WTC11 (cell line): Measurements from ENCODE around the gene MOCS1.

Source experiments
- ATF1 ChIP-seq: sonication (generic); formaldehyde crosslinking; IDR thresholded peaks from 2 replicates; pipeline ENCODE4 v1.8.1; 2023; ENCODE audit warnings: mild to moderate bottlenecking, moderate library complexity, missing genetic modification reagents
- CREB1 ChIP-seq: sonication (generic); formaldehyde crosslinking; IDR thresholded peaks from 2 replicates; pipeline ENCODE4 v1.8.0; 2023; ENCODE audit warnings: mild to moderate bottlenecking, missing genetic modification reagents
- EMX1 ChIP-seq: fragments of 250-450 bp; sonication (Bioruptor Pico); IDR thresholded peaks from 2 replicates; pipeline ENCODE4 v1.8.0; 2021; ENCODE audit warnings: mild to moderate bottlenecking
- MXD4 ChIP-seq: fragments of 250-450 bp; sonication (Bioruptor Pico); IDR thresholded peaks from 2 replicates; pipeline ENCODE4 v1.8.0; 2021; ENCODE audit warnings: mild to moderate bottlenecking, moderate library complexity, borderline replicate concordance
- TCF7 ChIP-seq: sonication (generic); formaldehyde crosslinking; IDR thresholded peaks from 2 replicates; pipeline ENCODE4 v1.8.0; 2022; ENCODE audit warnings: mild to moderate bottlenecking, low read depth, missing genetic modification reagents, moderate library complexity
- TEAD1 ChIP-seq: sonication (generic); formaldehyde crosslinking; IDR thresholded peaks from 2 replicates; pipeline ENCODE4 v1.8.0; 2022; ENCODE audit warnings: mild to moderate bottlenecking, missing genetic modification reagents
- ZNF138 ChIP-seq: sonication (generic); formaldehyde crosslinking; conservative IDR thresholded peaks from 2 replicates; pipeline ENCODE4 v1.8.1; 2022; ENCODE audit warnings: mild to moderate bottlenecking, moderate library complexity, missing genetic modification reagents
- ZNF263 ChIP-seq: sonication (generic); formaldehyde crosslinking; IDR thresholded peaks from 2 replicates; pipeline ENCODE4 v1.8.1; 2022; ENCODE audit warnings: low read depth, mild to moderate bottlenecking, moderate library complexity, missing genetic modification reagents
- ZNF671 ChIP-seq: fragments of 250-450 bp; sonication (Bioruptor Pico); IDR thresholded peaks from 2 replicates; pipeline ENCODE4 v1.8.0; 2021; ENCODE audit warnings: mild to moderate bottlenecking
- TF ChIP-seq, protein P1 (sequence below): fragments of 200-600 bp; IDR thresholded peaks from 2 replicates; pipeline ENCODE4 v1.8.0; 2022; ENCODE audit warnings: antibody characterized with exemption
- TF ChIP-seq, protein P2 (sequence below): sonication (generic); formaldehyde crosslinking; IDR thresholded peaks from 2 replicates; pipeline ENCODE4 v1.8.0; 2022; ENCODE audit warnings: mild to moderate bottlenecking, missing genetic modification reagents
- TF ChIP-seq, protein P3 (sequence below): sonication (generic); formaldehyde crosslinking; IDR thresholded peaks from 2 replicates; pipeline ENCODE4 v1.8.0; 2022; ENCODE audit warnings: mild to moderate bottlenecking, missing genetic modification reagents
- TF ChIP-seq, protein P4 (sequence below): sonication (generic); formaldehyde crosslinking; IDR thresholded peaks from 2 replicates; pipeline ENCODE4 v1.8.1; 2023; ENCODE audit warnings: mild to moderate bottlenecking, moderate library complexity, missing genetic modification reagents

DNA sequence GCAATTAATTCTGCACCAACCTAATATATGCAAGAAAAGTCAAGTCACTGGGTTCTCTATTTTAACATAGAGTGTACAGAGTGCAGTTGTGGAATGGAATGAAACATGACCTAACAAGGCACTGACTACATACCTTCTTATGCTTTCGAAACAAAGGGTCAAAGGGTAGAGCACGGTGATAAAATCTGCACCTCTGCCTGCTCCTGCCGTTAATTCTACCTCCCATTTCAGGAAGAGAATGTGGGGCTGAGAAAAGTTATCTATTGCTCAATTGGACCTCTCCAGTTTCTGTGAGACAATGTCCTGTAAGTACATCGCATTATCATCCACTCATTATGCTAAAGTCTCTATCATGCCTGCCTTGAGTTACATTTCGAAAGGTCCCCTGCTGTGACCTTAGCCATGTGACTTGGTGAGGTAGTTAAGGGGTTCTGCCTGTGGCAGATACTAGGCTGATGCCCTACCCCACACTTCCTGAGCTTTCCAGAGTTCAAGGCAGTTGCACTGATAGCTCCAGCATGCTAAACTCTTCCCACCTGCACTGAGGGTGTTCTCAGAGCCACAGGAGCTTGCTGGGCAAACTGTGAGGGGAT lies 14.0 kb upstream of the MOCS1 start:
- TF ChIP-seq EMX1 (no peak), MXD4 (CRISPR knock-in tag) (no peak), ZNF138 (CRISPR knock-in tag) (no peak), ZNF671 (CRISPR knock-in tag) (no peak), ZNF263 (CRISPR knock-in tag) (no peak), ATF1 (CRISPR knock-in tag) (no peak), TCF7 (CRISPR knock-in tag) (no peak), CREB1 (CRISPR knock-in tag) (no peak), TEAD1 (CRISPR knock-in tag) (no peak)
- TF ChIP-seq, protein P1, sequence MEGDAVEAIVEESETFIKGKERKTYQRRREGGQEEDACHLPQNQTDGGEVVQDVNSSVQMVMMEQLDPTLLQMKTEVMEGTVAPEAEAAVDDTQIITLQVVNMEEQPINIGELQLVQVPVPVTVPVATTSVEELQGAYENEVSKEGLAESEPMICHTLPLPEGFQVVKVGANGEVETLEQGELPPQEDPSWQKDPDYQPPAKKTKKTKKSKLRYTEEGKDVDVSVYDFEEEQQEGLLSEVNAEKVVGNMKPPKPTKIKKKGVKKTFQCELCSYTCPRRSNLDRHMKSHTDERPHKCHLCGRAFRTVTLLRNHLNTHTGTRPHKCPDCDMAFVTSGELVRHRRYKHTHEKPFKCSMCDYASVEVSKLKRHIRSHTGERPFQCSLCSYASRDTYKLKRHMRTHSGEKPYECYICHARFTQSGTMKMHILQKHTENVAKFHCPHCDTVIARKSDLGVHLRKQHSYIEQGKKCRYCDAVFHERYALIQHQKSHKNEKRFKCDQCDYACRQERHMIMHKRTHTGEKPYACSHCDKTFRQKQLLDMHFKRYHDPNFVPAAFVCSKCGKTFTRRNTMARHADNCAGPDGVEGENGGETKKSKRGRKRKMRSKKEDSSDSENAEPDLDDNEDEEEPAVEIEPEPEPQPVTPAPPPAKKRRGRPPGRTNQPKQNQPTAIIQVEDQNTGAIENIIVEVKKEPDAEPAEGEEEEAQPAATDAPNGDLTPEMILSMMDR, result no peak
- TF ChIP-seq, protein P2, sequence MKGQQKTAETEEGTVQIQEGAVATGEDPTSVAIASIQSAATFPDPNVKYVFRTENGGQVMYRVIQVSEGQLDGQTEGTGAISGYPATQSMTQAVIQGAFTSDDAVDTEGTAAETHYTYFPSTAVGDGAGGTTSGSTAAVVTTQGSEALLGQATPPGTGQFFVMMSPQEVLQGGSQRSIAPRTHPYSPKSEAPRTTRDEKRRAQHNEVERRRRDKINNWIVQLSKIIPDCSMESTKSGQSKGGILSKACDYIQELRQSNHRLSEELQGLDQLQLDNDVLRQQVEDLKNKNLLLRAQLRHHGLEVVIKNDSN (CRISPR knock-in tag), result no peak
- TF ChIP-seq, protein P3, sequence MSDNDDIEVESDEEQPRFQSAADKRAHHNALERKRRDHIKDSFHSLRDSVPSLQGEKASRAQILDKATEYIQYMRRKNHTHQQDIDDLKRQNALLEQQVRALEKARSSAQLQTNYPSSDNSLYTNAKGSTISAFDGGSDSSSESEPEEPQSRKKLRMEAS (CRISPR knock-in tag), result no peak
- TF ChIP-seq, protein P4, sequence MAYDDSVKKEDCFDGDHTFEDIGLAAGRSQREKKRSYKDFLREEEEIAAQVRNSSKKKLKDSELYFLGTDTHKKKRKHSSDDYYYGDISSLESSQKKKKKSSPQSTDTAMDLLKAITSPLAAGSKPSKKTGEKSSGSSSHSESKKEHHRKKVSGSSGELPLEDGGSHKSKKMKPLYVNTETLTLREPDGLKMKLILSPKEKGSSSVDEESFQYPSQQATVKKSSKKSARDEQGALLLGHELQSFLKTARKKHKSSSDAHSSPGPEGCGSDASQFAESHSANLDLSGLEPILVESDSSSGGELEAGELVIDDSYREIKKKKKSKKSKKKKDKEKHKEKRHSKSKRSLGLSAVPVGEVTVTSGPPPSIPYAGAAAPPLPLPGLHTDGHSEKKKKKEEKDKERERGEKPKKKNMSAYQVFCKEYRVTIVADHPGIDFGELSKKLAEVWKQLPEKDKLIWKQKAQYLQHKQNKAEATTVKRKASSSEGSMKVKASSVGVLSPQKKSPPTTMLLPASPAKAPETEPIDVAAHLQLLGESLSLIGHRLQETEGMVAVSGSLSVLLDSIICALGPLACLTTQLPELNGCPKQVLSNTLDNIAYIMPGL, result no peak
